Smooth muscle cell (in vitro differentiated cells): ENCODE results near the gene ERICH4. TPM values are rescaled to one million over a fixed set of nuclear protein-coding genes. Genes with fewer than 3 reads are reported as not detected.

Experiments
- DNase-seq: peaks from one replicate; lab custom pipeline; 2025; ENCODE audit not compliant: unreplicated experiment; lab: John Stamatoyannopoulos, UW
- H2AFZ ChIP-seq: fragments of 200-600 bp; sonication (generic); 2 replicates; pipeline ENCODE4 v1.6.0; 2016; ENCODE audit warnings: antibody characterized with exemption, low read depth, mild to moderate bottlenecking
- H3F3A ChIP-seq: fragments of 200-600 bp; sonication (generic); 2 replicates; pipeline ENCODE4 v1.6.0; 2017; ENCODE audit warnings: antibody characterized with exemption, low read depth
- H3K27ac ChIP-seq: fragments of 200-600 bp; sonication (generic); 2 replicates; pipeline ENCODE4 v1.5.1; 2016; ENCODE audit warnings: low read depth, mild to moderate bottlenecking
- H3K27me3 ChIP-seq: fragments of 200-600 bp; sonication (generic); 2 replicates; pipeline ENCODE4 v1.6.1; 2016; ENCODE audit warnings: low read depth, mild to moderate bottlenecking
- H3K36me3 ChIP-seq: fragments of 200-600 bp; sonication (generic); 2 replicates; pipeline ENCODE4 v1.5.1; 2016; ENCODE audit warnings: low read depth
- H3K4me1 ChIP-seq: fragments of 200-600 bp; sonication (generic); 2 replicates; pipeline ENCODE4 v1.5.1; 2016; ENCODE audit warnings: low read depth
- H3K4me2 ChIP-seq: fragments of 200-600 bp; sonication (generic); 2 replicates; pipeline ENCODE4 v1.6.0; 2016; ENCODE audit warnings: mild to moderate bottlenecking
- H3K4me3 ChIP-seq: fragments of 200-600 bp; sonication (generic); 2 replicates; pipeline ENCODE4 v1.5.1; 2016; ENCODE audit warnings: mild to moderate bottlenecking
- H3K79me2 ChIP-seq: fragments of 200-600 bp; sonication (generic); 2 replicates; pipeline ENCODE4 v1.6.0; 2016; ENCODE audit warnings: low read depth, mild to moderate bottlenecking
- H3K9ac ChIP-seq: fragments of 200-600 bp; sonication (generic); 2 replicates; pipeline ENCODE4 v1.6.0; 2016; ENCODE audit warnings: low read depth
- H3K9me3 ChIP-seq: fragments of 200-600 bp; sonication (generic); replicated peaks from 2 replicates; pipeline ENCODE4 v1.5.1; 2016; ENCODE audit warnings: low read depth
- H4K20me1 ChIP-seq: fragments of 200-600 bp; sonication (generic); 2 replicates; pipeline ENCODE4 v1.6.0; 2016; ENCODE audit warnings: low read depth
- CTCF ChIP-seq: fragments of 200-600 bp; sonication (generic); IDR thresholded peaks from 2 replicates; pipeline ENCODE4 v1.5.1; 2017; ENCODE audit warnings: borderline replicate concordance, mild to moderate bottlenecking, antibody characterized with exemption; ENCODE audit not compliant: insufficient read depth, poor library complexity, severe bottlenecking
- WGBS: methylation state at CpG from one replicate; pipeline ENCODE4 v1.1.7; 2016; ENCODE audit warnings: low lambda C conversion rate; 5-methylcytosine and 5-hydroxymethylcytosine counted together
- polyA plus RNA-seq: library from polyadenylated mRNA; unstranded; fragments of >200 nt; fragmentation: Nextera tagmentation; extraction: Ambion mirVana; gene quantifications from 2 replicates; pipeline ENCODE4 v1.2.1, GENCODE V29; 2016
- total RNA-seq: library from RNA; depleted of rRNA; stranded (reverse); fragments of >200 nt; gene quantifications from 2 replicates; pipeline ENCODE4 v1.2.3, GENCODE V29; 2014

The ERICH4 gene, protein sequence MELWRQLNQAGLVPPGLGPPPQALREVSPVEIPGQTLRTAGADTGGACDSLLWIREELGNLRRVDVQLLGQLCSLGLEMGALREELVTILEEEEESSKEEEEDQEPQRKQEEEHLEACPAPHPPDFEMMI
- total RNA-seq = not detected in 2 replicates
- not detected in 2 replicates for polyA plus RNA-seq

- no peaks in the 10 kb centered on the region for H4K20me1 ChIP-seq
- peaks cover 7% of the 10 kb centered on the region for H3K79me2 ChIP-seq
- WGBS = 79% methylated on average over 7 of the region's 7 CpGs
- no peaks in the 10 kb centered on the region for H3K36me3 ChIP-seq
- no peak for DNase-seq
- no peak for TF ChIP-seq CTCF
- no peaks in the 10 kb centered on the region for H3K9me3 ChIP-seq
- H3K4me3 ChIP-seq = no peak within 1 kb of the TSS
- H3K4me1 ChIP-seq = no peaks in the 10 kb centered on the region
- H2AFZ ChIP-seq = no peak within 1 kb of the TSS
- no peak within 1 kb of the TSS for H3K4me2 ChIP-seq
- H3K9ac ChIP-seq = no peak within 1 kb of the TSS
- no peaks in the 10 kb centered on the region for H3F3A ChIP-seq
- H3K27me3 ChIP-seq = peaks cover 4% of the 10 kb centered on the region
- H3K27ac ChIP-seq = no peak within 1 kb of the TSS
Measured at GRCh38 chr19:41442473-41443355, at the start of gene ERICH4. Gene ERICH4, plus strand, starts transcription at chr19:41443156. Its CDS starts 14 bp downstream, at chr19:41443170.

DNA sequence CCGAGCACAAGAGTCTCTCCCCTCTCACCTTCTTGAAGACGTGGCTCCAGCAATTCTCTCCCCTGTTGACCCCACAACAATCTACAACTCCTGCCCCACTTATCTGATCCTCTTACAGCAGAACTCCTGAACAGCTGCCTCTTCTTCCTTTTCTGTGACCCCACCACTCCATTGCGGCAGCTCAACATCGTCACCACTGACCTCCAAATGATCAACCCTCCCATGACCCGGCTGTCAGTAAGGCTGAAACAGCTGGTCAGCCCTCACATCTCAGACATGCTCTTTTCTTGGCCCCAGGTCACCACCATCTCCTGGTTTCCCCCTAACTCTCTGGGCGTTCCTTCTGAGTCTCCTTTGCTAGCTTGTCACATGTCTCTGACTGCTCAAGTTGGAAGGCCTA lies 47.6 kb upstream of the ERICH4 start:
- no peak overlapping the region for H3K4me3 ChIP-seq

DNA sequence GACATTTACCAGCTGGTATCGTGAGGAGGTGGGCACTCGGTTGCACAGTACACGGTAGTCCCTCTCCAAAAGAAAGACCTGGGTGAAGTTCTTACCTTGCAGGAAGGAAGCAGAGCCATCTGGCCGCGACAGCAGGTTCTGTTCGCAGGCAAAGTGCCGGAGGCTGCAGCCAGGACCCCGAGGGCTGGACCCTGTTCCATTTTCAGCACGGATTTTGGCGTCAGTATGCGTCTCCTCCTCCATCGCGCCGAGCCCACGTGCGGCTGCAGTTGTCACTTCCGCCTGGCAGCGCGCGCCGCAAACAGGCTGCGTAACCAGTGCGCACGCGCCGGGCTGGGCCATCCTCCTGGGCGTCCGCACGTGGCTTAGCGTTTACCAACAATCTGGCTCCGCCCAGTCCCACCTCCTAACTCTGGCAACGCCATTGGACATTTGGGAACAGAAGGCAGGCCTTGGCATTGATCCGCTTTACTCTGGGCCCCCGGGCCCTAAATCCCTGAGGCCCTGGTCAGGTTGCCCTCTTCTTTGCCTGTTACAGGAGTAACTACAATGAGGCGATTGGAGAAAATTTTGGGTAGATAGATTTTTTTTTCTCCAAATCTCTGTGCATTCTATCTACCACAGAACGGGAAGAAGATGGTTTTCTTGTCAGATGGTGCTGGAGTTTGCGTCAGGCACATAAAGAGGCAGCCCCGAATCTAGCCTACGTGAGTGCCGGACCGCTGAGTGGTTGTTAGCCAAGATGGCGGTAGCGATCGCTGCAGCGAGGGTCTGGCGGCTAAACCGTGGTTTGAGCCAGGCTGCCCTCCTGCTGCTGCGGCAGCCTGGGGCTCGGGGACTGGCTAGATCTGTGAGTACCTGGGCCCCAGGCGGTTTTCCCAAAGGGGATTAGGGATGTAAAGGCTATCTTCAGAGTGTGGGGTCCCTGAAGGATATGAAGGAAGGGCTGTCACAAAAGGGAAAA lies 45.6 kb upstream of the ERICH4 start, which contains the start of the genes BCKDHA and EXOSC5:
Gene BCKDHA, plus strand, starts transcription at position 733 of the 964 bp plus-strand sequence. Its CDS starts 10 bp downstream, at position 743.
Gene EXOSC5, minus strand, starts transcription at position 274 of the 964 bp plus-strand sequence. Its CDS starts 31 bp downstream, at position 243.
- WGBS = under 1% methylated on average over 50 of the region's 50 CpGs
- Histone ChIP-seq H3K36me3 (no peaks in the 10 kb centered on the region), H3K79me2 (peaks cover 21% of the 10 kb centered on the region), H3K27me3 (no peaks in the 10 kb centered on the region), H3K9ac (peak within 1 kb of the TSS; percentile 96), H3K4me2 (peak within 1 kb of the TSS; percentile 97), H3F3A (no peaks in the 10 kb centered on the region), H3K4me3 (peak within 1 kb of the TSS; percentile 83), H3K27ac (peak within 1 kb of the TSS; percentile 91), H4K20me1 (no peaks in the 10 kb centered on the region), H2AFZ (peak within 1 kb of the TSS; percentile 79), H3K4me1 (peaks cover 16% of the 10 kb centered on the region), H3K9me3 (no peaks in the 10 kb centered on the region)
- DNase-seq = peak; percentile 88
- no peak for TF ChIP-seq CTCF

More for the DNA sequence above, 47.6 kb upstream of the ERICH4 start:
- Histone ChIP-seq H3K4me1 (peaks cover 16% of the 10 kb centered on the region), H3K27me3 (no peaks in the 10 kb centered on the region), H3F3A (no peaks in the 10 kb centered on the region), H2AFZ (no peak overlapping the region), H4K20me1 (no peaks in the 10 kb centered on the region), H3K79me2 (peaks cover 21% of the 10 kb centered on the region), H3K9me3 (no peaks in the 10 kb centered on the region), H3K36me3 (no peaks in the 10 kb centered on the region), H3K4me2 (no peak overlapping the region), H3K9ac (no peak overlapping the region), H3K27ac (no peak overlapping the region)
- no peak for TF ChIP-seq CTCF
- no peak for DNase-seq
- 92% methylated on average over 6 of the region's 6 CpGs for WGBS
